ENCODE measurements around the gene HPS5.
"Not testable (repeated sequence)": the region's sequence is repeated elsewhere in the genome, so short reads cannot be mapped to it uniquely, and the experiment has no call there.

GRCh38 chr11:18246379-18247190 lies 75.4 kb downstream of the HPS5 start:
- TF ChIP-seq CTCF, POLR2A, POLR2AphosphoS5 (IDR thresholded peaks at IDR 0.05): not testable (repeated sequence)

All from breast epithelium (tissue), 3 donors.